ENCODE measurements around the gene ZBTB4. TPM values are rescaled to one million over a fixed set of nuclear protein-coding genes. Genes with fewer than 3 reads are reported as not detected.

ZBTB4 gene
- total and polyA plus RNA-seq, 8 donors = 15.8 to 31.5 (median 20.1) TPM

DNA sequence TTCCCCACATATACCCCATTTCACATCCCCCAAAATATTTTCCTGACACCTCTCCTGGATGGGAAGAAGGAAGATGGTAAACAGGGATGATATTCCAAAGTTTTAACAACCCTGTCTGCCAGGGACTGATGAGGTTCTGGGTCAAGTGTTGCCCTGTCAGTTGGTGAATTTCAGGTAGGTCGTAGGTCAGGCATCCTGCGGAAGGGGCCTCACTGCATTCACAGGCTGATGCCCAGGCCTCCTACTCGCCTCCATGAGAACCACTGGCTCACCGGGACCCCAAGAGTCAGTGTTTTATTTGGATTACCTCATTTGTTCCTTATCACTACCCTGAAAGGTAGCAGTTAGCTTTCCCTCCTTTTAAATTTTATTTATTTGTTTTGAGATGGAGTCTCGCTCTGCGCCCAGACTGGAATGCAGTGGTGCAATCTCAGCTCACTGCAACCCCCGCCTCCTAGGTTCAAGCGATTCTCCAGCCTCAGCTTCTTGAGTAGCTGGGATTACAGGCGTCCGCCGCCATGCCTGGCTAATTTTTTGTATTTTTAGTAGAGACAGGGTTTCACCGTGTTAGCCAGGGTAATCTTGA lies 10.5 kb downstream of the ZBTB4 start:
- intact Hi-C loops (cut with DNase I; ENCODE audit: low total_unique reads) = no loop called here
- H3K9me3 ChIP-seq = no peaks in the 10 kb centered on the region
- no peak overlapping the region for H3K4me3 ChIP-seq
- no peaks in the 10 kb centered on the region for H3K27me3 ChIP-seq
- H3K36me3 ChIP-seq = peaks cover 3 to 35% (median 32%) of the 10 kb centered on the region in 4 donors
- TF ChIP-seq EP300 (IDR thresholded peaks at IDR 0.05) (no peak), CTCF (IDR thresholded peaks at IDR 0.05) (no peak), POLR2A (IDR thresholded peaks at IDR 0.05) (no peak), POLR2AphosphoS5 (IDR thresholded peaks at IDR 0.05) (no peak)
- no peak for DNase-seq
- WGBS, 5 donors = 68 to 76% (median 72%) methylated on average over 12 of the region's 12 CpGs
- H3K4me1 ChIP-seq = peaks cover 28 to 80% (median 53%) of the 10 kb centered on the region in 4 donors
- H3K27ac ChIP-seq = no peak overlapping the region

DNA sequence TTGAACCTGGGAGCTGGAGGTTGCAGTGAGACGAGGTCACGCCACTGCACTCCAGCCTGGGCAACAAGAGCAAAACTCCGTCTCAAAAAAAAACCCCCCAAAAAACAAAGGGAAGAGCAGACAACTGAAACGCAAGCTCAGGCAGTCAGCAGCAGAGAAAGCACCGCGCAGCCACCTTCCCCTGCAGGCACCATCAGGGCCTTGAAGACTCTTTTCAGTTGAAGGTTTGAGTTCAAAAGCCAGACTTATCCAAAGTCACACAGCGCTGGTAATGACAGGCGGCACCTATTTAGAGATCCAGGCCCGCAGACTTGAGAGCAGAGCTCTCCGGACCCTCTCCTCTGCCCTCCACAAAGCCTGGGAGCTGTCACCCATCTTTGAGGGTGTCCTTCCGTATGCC lies 11.1 kb downstream of the ZBTB4 start:
- Histone ChIP-seq H3K27me3 (no peaks in the 10 kb centered on the region), H3K27ac (no peak overlapping the region), H3K36me3 (peaks cover 7 to 41% (median 38%) of the 10 kb centered on the region in 4 donors), H3K4me1 (peaks cover 28 to 74% (median 52%) of the 10 kb centered on the region in 4 donors), H3K9me3 (no peaks in the 10 kb centered on the region), H3K4me3 (no peak overlapping the region)
- DNase-seq = no peak
- 93 to 97% (median 96%) methylated on average over 11 of the region's 11 CpGs for WGBS, 5 donors
- TF ChIP-seq POLR2AphosphoS5 (IDR thresholded peaks at IDR 0.05) = no peak
- TF ChIP-seq CTCF (IDR thresholded peaks at IDR 0.05) = no peak
- TF ChIP-seq POLR2A (IDR thresholded peaks at IDR 0.05) = no peak
- no peak for TF ChIP-seq EP300 (IDR thresholded peaks at IDR 0.05)
- intact Hi-C loops (cut with DNase I; ENCODE audit: low total_unique reads) = no loop called here

DNA sequence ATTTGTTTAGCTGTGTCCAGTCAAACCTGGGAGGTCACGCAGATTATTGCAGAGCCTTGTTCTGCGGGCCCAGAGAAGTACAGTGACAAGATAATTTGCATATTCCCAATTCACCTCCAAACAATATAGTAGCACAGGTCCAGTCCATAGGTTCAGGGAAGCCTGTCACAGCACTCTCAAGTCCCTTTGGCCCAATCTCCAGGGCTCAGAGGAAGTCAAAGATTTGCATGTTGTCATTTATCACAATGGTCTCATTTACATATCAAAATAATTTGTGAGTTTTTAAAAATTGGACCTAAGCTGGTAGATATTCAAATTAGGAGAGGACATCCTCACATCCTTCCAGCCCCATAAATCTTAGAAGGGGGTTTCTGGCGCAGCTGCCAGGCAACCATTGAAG lies 11.9 kb downstream of the ZBTB4 start:
- no peaks in the 10 kb centered on the region for H3K9me3 ChIP-seq
- no peak overlapping the region for H3K4me3 ChIP-seq
- TF ChIP-seq POLR2A (IDR thresholded peaks at IDR 0.05) (no peak), POLR2AphosphoS5 (IDR thresholded peaks at IDR 0.05) (no peak), CTCF (IDR thresholded peaks at IDR 0.05) (no peak), EP300 (IDR thresholded peaks at IDR 0.05) (no peak)
- peaks cover 15 to 49% (median 46%) of the 10 kb centered on the region in 4 donors for H3K36me3 ChIP-seq
- intact Hi-C loops (cut with DNase I; ENCODE audit: low total_unique reads) = no loop called here
- no peak for DNase-seq
- H3K4me1 ChIP-seq = peaks cover 28 to 70% (median 50%) of the 10 kb centered on the region in 4 donors
- WGBS, 5 donors = 83 to 93% (median 84%) methylated on average over 3 of the region's 3 CpGs
- peak overlapping the region in 4 of 5 donors; percentile 38 to 70 (median 62) for H3K27ac ChIP-seq
- H3K27me3 ChIP-seq = no peaks in the 10 kb centered on the region

DNA sequence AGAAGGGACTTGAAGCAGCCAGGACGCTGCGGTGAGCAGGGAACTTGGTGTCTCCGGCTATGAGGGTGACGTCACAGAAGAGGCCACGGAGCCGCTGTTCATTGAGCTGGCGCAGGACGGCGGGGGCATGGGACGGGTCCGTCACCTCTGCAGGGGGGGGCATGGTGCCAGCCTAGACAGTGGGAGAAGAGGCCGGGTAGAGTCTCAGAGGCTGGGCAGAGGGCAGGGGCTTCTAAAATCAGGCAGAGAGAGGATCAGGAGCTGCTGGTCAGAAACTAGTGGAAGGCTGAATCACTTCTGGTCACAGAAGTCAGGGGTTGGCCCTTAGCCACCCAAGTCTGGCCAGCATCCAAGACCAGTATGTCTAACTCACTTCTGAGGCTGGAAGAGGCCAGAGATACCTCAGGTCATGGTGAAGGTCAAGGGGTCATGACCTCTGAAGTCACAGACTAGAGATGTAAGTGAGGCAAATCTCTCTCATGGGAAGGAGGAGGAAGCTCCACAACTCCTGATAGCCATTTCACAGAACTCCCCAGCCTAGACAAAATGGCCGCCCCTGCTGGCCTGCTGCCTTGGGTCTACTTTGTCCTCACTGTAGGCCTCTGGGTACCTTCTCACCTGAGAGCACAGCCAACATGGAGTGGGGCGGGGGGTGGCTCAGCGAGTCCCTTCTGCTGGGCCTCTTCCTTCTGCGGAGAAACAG lies 12.6 kb downstream of the ZBTB4 start:
- 67 to 83% (median 82%) methylated on average over 15 to 16 of the region's 16 CpGs for WGBS, 5 donors

More for the DNA sequence above, 12.6 kb downstream of the ZBTB4 start:
- intact Hi-C loops (cut with DNase I; ENCODE audit: low total_unique reads) = no loop called here
- TF ChIP-seq CTCF (IDR thresholded peaks at IDR 0.05) (no peak), POLR2AphosphoS5 (IDR thresholded peaks at IDR 0.05) (peak in 1 of 3 donors; percentile 32), EP300 (IDR thresholded peaks at IDR 0.05) (no peak), POLR2A (IDR thresholded peaks at IDR 0.05) (no peak)
- Histone ChIP-seq H3K4me1 (peaks cover 25 to 63% (median 43%) of the 10 kb centered on the region in 4 donors), H3K9me3 (no peaks in the 10 kb centered on the region), H3K4me3 (no peak overlapping the region), H3K36me3 (peaks cover 20 to 56% (median 53%) of the 10 kb centered on the region in 4 donors), H3K27me3 (no peaks in the 10 kb centered on the region), H3K27ac (peak overlapping the region in 4 of 5 donors; percentile 38 to 70 (median 62))
- DNase-seq = peak; percentile 47 to 60

All from stomach (tissue), 9 donors.